Activated CD4-positive, CD25-positive, alpha-beta regulatory T cell treated with anti-CD3 and anti-CD28 coated beads, Interleukin-2, amount 50 U/mL, for 16 hours (primary cell): ENCODE data around the gene NSF.
"Not testable (repeated sequence)": the region's sequence is repeated elsewhere in the genome, so short reads cannot be mapped to it uniquely, and the experiment has no call there.

Experiments
- DNase-seq: peaks from one replicate; pipeline ENCODE4 v3.0.0-alpha.2; 2020; ENCODE audit warnings: low read depth, low spot score

The NSF gene

GRCh38 chr17:46756081-46756735 is 165.7 kb downstream of the NSF start:
- DNase-seq = no peak

- no peak for DNase-seq
These were observed 166.4 kb downstream of the NSF start for GRCh38 chr17:46756861-46757260.

- DNase-seq = not testable (repeated sequence)
These were observed 167.1 kb downstream of the NSF start for GRCh38 chr17:46757588-46757987.

DNA sequence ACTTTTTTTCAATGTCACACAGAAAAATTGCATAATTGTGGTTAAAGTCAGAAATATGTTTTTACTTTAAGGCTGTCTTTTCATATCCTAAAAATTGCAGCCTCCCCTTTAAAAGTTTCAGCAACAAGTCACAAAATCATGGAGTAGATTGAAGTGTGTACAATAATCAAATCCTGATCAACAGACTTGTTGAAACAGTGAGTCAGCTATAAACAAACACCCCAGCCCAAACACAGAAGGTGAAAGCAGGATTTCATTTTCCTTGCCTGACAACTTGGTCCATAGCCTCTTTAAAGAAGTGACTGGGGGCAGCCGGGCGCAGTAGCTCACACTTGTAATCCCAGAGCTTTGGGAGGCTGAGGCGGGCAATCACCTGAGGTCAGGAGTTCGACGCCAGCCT is 168.1 kb downstream of the NSF start:
- DNase-seq = no peak

DNA sequence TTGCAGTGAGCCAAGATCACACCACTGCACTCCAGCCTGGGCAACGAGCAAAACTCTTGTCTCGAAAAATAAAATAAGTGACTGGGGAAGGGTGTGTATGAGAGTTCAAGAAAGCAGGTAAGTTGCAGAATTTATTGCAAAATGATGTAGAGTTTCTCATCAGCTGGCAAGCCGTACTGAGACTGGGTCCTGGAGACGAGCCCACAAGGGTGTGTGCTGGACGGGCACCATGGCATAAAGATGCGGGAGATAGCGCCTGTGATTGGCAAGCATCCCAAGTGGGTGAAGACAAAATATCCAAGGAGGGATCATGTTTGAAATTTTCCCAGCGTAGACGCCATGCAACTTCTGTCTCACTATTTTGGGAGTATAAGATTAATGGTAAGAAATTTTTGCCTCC is 168.7 kb downstream of the NSF start:
- DNase-seq = no peak

GRCh38 chr17:46763416-46763815 is 172.9 kb downstream of the NSF start:
- no peak for DNase-seq

GRCh38 chr17:46764000-46764708 is 173.7 kb downstream of the NSF start:
- DNase-seq = no peak

- DNase-seq = no peak
These were observed 174.4 kb downstream of the NSF start for GRCh38 chr17:46764709-46765401.

- DNase-seq = no peak
These were observed 175.0 kb downstream of the NSF start for GRCh38 chr17:46765453-46765852.

GRCh38 chr17:46766493-46767491 is 176.3 kb downstream of the NSF start:
- no peak for DNase-seq

DNA sequence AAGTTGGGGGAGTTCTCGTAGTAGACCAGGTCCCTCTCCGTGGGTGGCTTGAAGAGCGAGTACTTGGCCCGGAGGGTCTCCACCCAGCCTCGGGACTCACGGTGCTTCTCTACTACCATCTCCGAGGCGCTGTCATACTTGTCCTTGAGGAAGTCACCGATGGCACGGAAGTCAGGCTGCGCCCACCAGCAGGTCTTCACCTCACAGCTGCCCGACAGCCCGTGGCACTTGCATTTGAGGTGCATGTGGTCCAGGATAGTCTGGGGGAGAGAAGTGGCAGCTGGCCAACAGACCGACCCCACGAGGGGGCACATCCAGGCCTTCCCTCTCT is 178.0 kb downstream of the NSF start:
- DNase-seq = no peak

- not testable (repeated sequence) for DNase-seq
These were observed 178.4 kb downstream of the NSF start for GRCh38 chr17:46768896-46769295.

DNA sequence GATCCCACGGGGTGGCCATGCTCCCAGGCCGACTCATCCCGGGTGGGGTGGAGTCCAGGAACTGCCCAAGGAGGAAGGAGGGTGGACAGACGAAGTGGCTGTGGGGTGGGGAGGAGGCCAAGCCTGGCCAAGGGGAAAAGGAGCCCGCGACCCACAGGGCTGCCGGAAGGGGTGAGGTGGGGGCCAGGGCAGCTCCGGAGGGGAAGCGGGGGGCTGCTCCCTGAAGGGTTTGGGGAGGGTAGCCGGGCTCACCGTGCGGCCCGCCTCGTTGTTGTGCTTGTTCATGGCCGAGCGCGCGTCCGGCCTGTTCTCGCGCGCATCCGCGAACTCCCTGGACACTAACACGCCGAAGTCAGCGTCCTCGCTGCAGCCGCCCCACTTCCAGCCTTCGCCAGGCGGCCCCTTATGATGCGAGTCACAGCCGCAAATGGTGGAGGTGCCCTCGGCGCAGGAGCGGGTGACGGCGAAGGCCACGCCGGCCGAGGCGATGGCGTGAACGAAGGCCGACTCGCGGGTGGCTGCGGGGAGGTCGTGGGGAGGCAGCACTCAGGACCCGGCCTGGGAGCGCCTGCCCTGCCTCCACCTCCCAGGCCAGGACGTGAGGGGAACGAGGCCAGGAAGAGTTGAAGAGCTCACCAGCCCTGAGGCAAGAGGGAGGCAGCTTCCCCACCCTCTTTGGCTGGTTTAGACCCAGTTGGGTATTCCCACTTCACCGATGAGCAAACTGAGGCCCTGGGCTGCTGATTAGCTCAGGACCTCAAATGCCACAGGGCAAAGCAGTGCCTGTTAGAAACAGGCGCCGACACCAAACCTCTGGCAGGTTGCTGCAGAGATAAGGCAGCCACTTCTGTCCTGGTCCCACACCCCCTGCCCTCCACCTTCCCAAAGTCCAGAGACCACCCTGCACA is 179.3 kb downstream of the NSF start:
- DNase-seq = no peak

- no peak for DNase-seq
These were observed 180.0 kb downstream of the NSF start for GRCh38 chr17:46770439-46770817.

GRCh38 chr17:46770818-46771560 is 180.5 kb downstream of the NSF start:
- no peak for DNase-seq

DNA sequence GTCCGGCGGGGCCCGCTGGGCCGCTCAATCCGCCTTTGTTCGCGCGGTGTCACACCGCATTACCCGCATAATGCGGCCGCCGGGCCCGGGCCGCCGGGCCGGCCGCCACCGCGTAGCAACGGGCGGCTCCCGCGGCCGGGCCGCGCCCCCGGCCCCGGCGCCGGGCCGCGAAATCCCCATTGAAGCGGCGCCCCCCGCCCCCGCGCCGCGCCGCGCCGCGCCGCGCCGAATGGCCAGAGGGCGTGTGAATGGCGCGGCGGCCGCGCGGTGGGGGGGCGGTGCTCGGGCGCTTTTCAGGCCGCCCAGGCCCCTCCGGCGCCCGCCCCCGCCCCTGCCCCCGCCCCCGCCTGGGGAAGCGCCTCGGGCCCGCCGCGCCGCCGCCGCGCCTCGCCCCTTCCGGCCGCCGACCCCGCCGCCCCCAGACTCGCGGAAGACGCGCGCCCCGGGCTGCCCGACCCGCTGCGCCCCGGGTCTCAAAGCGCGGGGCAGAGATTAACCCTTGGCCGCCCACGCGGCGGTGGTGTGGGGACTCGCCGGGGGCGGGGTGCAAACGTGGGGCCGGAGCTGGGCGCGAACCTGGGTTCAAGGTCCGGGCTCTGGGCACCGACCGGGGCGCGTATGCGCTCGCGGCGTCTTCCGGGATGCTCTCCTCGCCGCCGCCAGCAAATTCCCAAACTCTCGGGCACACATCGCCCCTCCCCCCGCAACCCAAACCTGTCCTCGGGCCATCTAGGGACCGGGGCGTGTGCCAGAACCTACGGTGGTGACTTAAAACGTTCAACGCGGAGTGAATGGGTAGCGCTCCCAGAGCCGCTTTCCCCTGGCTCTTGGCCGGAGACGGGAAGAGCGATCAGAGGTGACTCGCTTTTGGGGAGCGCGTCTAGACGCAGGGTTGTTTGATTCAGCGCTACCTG is 181.3 kb downstream of the NSF start:
- no peak for DNase-seq

DNA sequence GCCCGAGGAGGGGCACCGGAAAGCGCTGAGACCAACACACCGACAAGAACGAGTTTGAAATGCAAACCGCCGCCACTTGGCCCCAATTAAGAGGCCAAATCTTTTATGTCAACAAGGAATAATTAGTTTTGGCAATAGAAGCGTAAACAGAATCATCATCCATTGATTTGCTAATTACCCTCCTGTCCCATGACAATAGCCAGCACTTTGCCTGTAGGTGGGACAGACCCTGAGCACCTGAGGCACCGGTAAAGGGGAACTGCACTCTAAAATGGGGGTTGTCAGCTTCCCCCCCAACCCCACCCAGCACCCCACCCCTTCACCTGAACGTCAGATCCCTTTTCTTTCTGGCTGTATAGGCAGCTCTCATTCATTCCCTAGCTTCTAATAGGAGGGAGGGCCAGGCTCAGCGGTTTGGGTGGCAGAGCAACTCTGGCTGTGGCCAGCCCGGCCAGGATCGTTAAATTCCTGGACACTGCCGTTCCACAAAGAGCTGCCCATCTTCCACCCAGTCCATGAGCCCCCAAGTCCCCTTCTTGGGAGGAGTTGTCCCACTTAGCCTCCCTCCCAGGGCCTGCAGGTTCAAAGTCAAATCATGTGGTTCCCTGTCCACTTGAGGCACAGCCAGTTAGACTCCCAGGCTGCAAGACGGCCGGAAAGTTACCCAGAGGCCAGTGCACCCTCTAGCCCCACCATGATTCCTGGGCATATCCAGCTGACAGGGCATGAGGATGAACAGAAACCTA is 182.2 kb downstream of the NSF start:
- DNase-seq = no peak

DNA sequence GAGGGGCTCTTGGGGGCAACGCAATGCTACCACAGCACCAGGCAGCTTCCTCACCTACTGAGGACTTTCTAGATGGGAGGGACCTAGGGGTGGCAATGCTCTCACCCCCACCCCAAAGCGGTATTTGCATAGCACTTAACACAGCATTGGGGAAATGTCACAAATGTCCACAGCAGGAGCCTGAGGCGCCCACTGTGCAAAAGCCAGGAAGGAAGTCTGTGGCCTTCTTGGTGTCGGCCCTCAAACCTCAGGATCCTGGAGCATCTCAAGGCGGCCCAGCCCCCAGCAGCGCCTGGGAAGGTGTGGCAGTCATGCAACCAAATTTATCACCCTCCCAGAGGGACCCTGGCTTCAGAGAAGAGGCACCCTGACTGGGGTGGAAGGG is 182.7 kb downstream of the NSF start:
- DNase-seq = no peak
